GM12878 (cell line): Measurements from ENCODE around the gene FABP2. TPM values are rescaled to one million over a fixed set of nuclear protein-coding genes. Genes with fewer than 3 reads are reported as not detected.

ENCODE experiments used
- ATAC-seq: fragments of 200-7000 bp; cut with Tn5 transposase; 3 replicates; pipeline ENCODE4 v1.9.1; 2020; ENCODE audit warnings: mild to moderate bottlenecking, moderate library complexity
- BruUV-seq: library from RNA; stranded (reverse); fragments of 400-500 nt; replicated peaks from 2 replicates; lab custom pipeline; 2021; lab: Mats Ljungman, UMichigan
- CTCF ChIA-PET: fragments of 300-600 bp; sonication (Branson Sonifier 250); formaldehyde crosslinking; extraction: SDS; loops from one replicate; lab custom pipeline; 2021; ENCODE audit warnings: inconsistent platforms; lab: Yijun Ruan, JAX
- POLR2A ChIA-PET: fragments of 350-600 bp; formaldehyde crosslinking; extraction: SDS; loops from one replicate; lab custom pipeline; 2021; ENCODE audit warnings: inconsistent platforms; lab: Charles Lee
- RAD21 ChIA-PET: fragments of 300-600 bp; sonication (Branson Sonifier 250); formaldehyde crosslinking; loops from one replicate; lab custom pipeline; 2023; ENCODE audit warnings: antibody characterized with exemption; ENCODE audit not compliant: unreplicated experiment; lab: Charles Lee
- SMC1A ChIA-PET: fragments of 300-600 bp; sonication (Branson Sonifier 250); formaldehyde crosslinking; loops from one replicate; lab custom pipeline; 2023; ENCODE audit not compliant: unreplicated experiment, uncharacterized antibody; lab: Charles Lee
- DNase-seq: peaks from one replicate; pipeline ENCODE4 v3.0.0-alpha.2; 2011; ENCODE audit warnings: low read depth, low spot score
- FAIRE-seq: peaks from 3 replicates; lab custom pipeline; 2011; peaks lifted over from hg19 to GRCh38; lab: Jason Lieb, UNC
- H2AFZ ChIP-seq: 2 replicates; pipeline ENCODE4 v1.6.0; 2011; ENCODE audit warnings: low read depth, low read length, control low read depth; ENCODE audit not compliant: control insufficient read depth
- H3K27ac ChIP-seq: 2 replicates; pipeline ENCODE4 v1.5.1; 2011; ENCODE audit warnings: control low read depth; ENCODE audit not compliant: control insufficient read depth, insufficient read depth
- H3K27me3 ChIP-seq, 2 experiments: replicated peaks in 1 of 2; 2 replicates each; pipeline versions ENCODE4 v1.6.0 to v1.6.1; 2011; ENCODE audit warnings: low read length in 1 of 2; ENCODE audit not compliant: control insufficient read depth in 2 of 2, insufficient read depth in 2 of 2
- H3K36me3 ChIP-seq, 2 experiments: 2 replicates each; pipeline ENCODE4 v1.5.1; 2011; ENCODE audit warnings: low read length in 1 of 2; ENCODE audit not compliant: control insufficient read depth in 2 of 2, insufficient read depth in 2 of 2
- H3K4me1 ChIP-seq: 2 replicates; pipeline ENCODE4 v1.6.1; 2011; ENCODE audit warnings: mild to moderate bottlenecking, low read length, moderate library complexity, mixed read lengths; ENCODE audit not compliant: control insufficient read depth, insufficient read depth
- H3K4me2 ChIP-seq: 2 replicates; pipeline ENCODE4 v1.6.0; 2011; ENCODE audit warnings: control low read depth; ENCODE audit not compliant: control insufficient read depth, insufficient read depth
- H3K4me3 ChIP-seq: fragments of 200-600 bp; sonication (generic); 2 replicates; pipeline ENCODE4 v1.5.1; 2016
- H3K79me2 ChIP-seq: 2 replicates; pipeline ENCODE4 v1.6.0; 2011; ENCODE audit warnings: low read length; ENCODE audit not compliant: control insufficient read depth, insufficient read depth
- H3K9ac ChIP-seq: 2 replicates; pipeline ENCODE4 v1.8.0; 2011; ENCODE audit warnings: low read length, control low read depth, mixed read lengths; ENCODE audit not compliant: control insufficient read depth, insufficient read depth
- H3K9me3 ChIP-seq: replicated peaks from 3 replicates; pipeline ENCODE4 v1.5.1; 2011; ENCODE audit warnings: mild to moderate bottlenecking, low read length; ENCODE audit not compliant: control insufficient read depth, insufficient read depth
- H4K20me1 ChIP-seq: 2 replicates; pipeline ENCODE4 v1.6.0; 2011; ENCODE audit not compliant: control insufficient read depth, insufficient read depth
- BCLAF1 ChIP-seq: fragments of 450-650 bp; IDR thresholded peaks from 2 replicates; pipeline ENCODE4 v1.6.1; 2017; ENCODE audit warnings: antibody characterized with exemption, mild to moderate bottlenecking, moderate library complexity
- CHD4 ChIP-seq: fragments of 200-600 bp; sonication (generic); IDR thresholded peaks from 2 replicates; pipeline ENCODE4 v1.6.1; 2016; ENCODE audit warnings: mild to moderate bottlenecking
- ELK1 ChIP-seq: IDR thresholded peaks from 2 replicates; pipeline ENCODE4 v1.6.1; 2012; ENCODE audit warnings: low read depth, low read length, improper control_type of control experiment
- EP300 ChIP-seq, 2 experiments: fragments of 150-350 bp in 1 of 2; IDR thresholded peaks; 2 replicates each; pipeline ENCODE4 v1.6.1; 2011 to 2012; ENCODE audit warnings: low read depth in 2 of 2, low read length in 2 of 2, borderline replicate concordance in 1 of 2, improper control_type of control experiment in 1 of 2, inconsistent platforms in 1 of 2; ENCODE audit not compliant: control insufficient read depth in 1 of 2
- FOS ChIP-seq: IDR thresholded peaks from 3 replicates; pipeline ENCODE4 v1.6.1; 2011; ENCODE audit warnings: borderline replicate concordance; ENCODE audit not compliant: insufficient read length; ENCODE audit errors: extremely low read depth
- HSF1 ChIP-seq: fragments of 150-350 bp; IDR thresholded peaks from 2 replicates; pipeline ENCODE4 v1.6.1; 2014; ENCODE audit warnings: mild to moderate bottlenecking, low read depth, low read length
- KLF5 ChIP-seq: fragments of 450-650 bp; IDR thresholded peaks from 2 replicates; pipeline ENCODE4 v1.6.1; 2014; ENCODE audit warnings: mild to moderate bottlenecking; ENCODE audit not compliant: partially characterized antibody
- LARP7 ChIP-seq: fragments of 450-650 bp; IDR thresholded peaks from 2 replicates; pipeline ENCODE4 v1.6.1; 2017; ENCODE audit warnings: mild to moderate bottlenecking
- RB1 ChIP-seq: fragments of 450-650 bp; formaldehyde crosslinking; IDR thresholded peaks from 2 replicates; pipeline ENCODE4 v1.6.1; 2017; ENCODE audit warnings: mild to moderate bottlenecking, borderline replicate concordance
- REST ChIP-seq: IDR thresholded peaks from 2 replicates; pipeline ENCODE4 v1.6.1; 2012; ENCODE audit warnings: mild to moderate bottlenecking, low read depth, low read length
- SMARCA5 ChIP-seq: fragments of 450-650 bp; IDR thresholded peaks from 2 replicates; pipeline ENCODE4 v1.6.1; 2017; ENCODE audit warnings: mild to moderate bottlenecking
- TAF1 ChIP-seq: IDR thresholded peaks from 2 replicates; pipeline ENCODE4 v1.6.1; 2011; ENCODE audit warnings: mild to moderate bottlenecking, low read depth, low read length, borderline replicate concordance
- WRNIP1 ChIP-seq: IDR thresholded peaks from 2 replicates; pipeline ENCODE4 v1.6.1; 2011; ENCODE audit warnings: low read depth, low read length, improper control_type of control experiment, borderline replicate concordance
- ZNF274 ChIP-seq: IDR thresholded peaks from one replicate; pipeline ENCODE4 v1.8.0; 2011; ENCODE audit not compliant: insufficient read length, insufficient read depth
- ZNF384 ChIP-seq: IDR thresholded peaks from 2 replicates; pipeline ENCODE4 v1.6.1; 2012; ENCODE audit warnings: low read depth, mild to moderate bottlenecking, low read length, improper control_type of control experiment, borderline replicate concordance
- WGBS: methylation state at CpG from one replicate; pipeline ENCODE4 v1.1.6; 2016; ENCODE audit warnings: low lambda C conversion rate; ENCODE audit not compliant: insufficient replicate concordance, insufficient coverage; ENCODE audit errors: missing lambda C conversion rate; 5-methylcytosine and 5-hydroxymethylcytosine counted together
- in situ Hi-C: fragments of 300-500 bp; cut with MboI; formaldehyde crosslinking; loops from 9 replicates; pipeline ENCODE4 v1.14.3; 2018; ENCODE audit warnings: mixed read lengths
- intact Hi-C: fragments of 100-400 bp; cut with micrococcal nuclease; formaldehyde crosslinking; loops from one replicate; pipeline ENCODE4 v1.14.2; 2022; ENCODE audit not compliant: unreplicated experiment
- polyA plus RNA-seq, 11 experiments: library from polyadenylated mRNA; depleted of rRNA in 4 of 11; unstranded in 6 of 11; stranded (reverse) in 5 of 11; fragments of >200 nt; fragmentation: Nextera tagmentation in 4 of 11; fragmentation: Illumina TruSeq in 1 of 11; extraction: Ambion mirVana in 4 of 11; extraction: Trizol in 1 of 11; gene quantifications; 1 replicate in 1 of 11; 2 replicates in 10 of 11; pipeline versions ENCODE4 v1.2.1 to v1.2.3, GENCODE V29; 2011 to 2016; ENCODE audit warnings: inconsistent platforms in 2 of 11, missing spikeins in 2 of 11, low read depth in 1 of 11
- total RNA-seq, 4 experiments: library from RNA; depleted of rRNA in 3 of 4; stranded (reverse); fragments of >200 nt in 3 of 4; fragmentation: Illumina TruSeq in 1 of 4; extraction: Trizol in 1 of 4; gene quantifications; 2 replicates each; pipeline versions ENCODE4 v1.2.1 to v1.2.3, GENCODE V29; 2013 to 2021

The FABP2 gene
- total and polyA plus RNA-seq, 10 of the 15 experiments (the other 5 are each of a cell fraction or from before 2014, with no cell fraction given) = not detected

GRCh38 chr4:119271361-119272085 lies 50.4 kb downstream of the FABP2 start:
- CTCF ChIA-PET = no interaction called here

More at GRCh38 chr4:119271361-119272085, 50.4 kb downstream of the FABP2 start:
- H3K4me1 ChIP-seq = no peaks in the 10 kb centered on the region
- no peaks in the 10 kb centered on the region for H3K27me3 ChIP-seq
- intact Hi-C loops = no loop called here
- ATAC-seq (no peak), FAIRE-seq (no peak), DNase-seq (no peak)
- POLR2A ChIA-PET = no interaction called here
- H2AFZ ChIP-seq = no peak overlapping the region
- no peaks in the 10 kb centered on the region for H3K36me3 ChIP-seq
- H3K4me2 ChIP-seq = no peak overlapping the region
- TF ChIP-seq CHD4 (no peak), REST (no peak), ZNF274 (no peak), EP300 (IDR thresholded peaks at IDR 0.05; ENCODE audit: borderline replicate concordance in 1 of 2, control insufficient read depth in 1 of 2, low read depth in 2 of 2, low read length in 2 of 2) (no peak), ELK1 (no peak), HSF1 (no peak), BCLAF1 (no peak), FOS (no peak), TAF1 (no peak), KLF5 (no peak), ZNF384 (no peak), WRNIP1 (no peak), SMARCA5 (no peak), LARP7 (no peak), RB1 (no peak)
- H3K9me3 ChIP-seq = no peaks in the 10 kb centered on the region
- RAD21 ChIA-PET = no interaction called here
- SMC1A ChIA-PET = no interaction called here
- no TSS peak for BruUV-seq
- WGBS = 89% methylated on average over 6 of the region's 6 CpGs
- no peak overlapping the region for H3K27ac ChIP-seq
- H3K79me2 ChIP-seq = no peaks in the 10 kb centered on the region
- no peaks in the 10 kb centered on the region for H4K20me1 ChIP-seq
- in situ Hi-C loops = no loop called here
- no peak overlapping the region for H3K4me3 ChIP-seq
- no peak overlapping the region for H3K9ac ChIP-seq
